GM10266 (cell line): ENCODE results near the gene FNDC3B.

Experiments used
- DNase-seq: peaks from one replicate; pipeline ENCODE4 v3.0.0; 2012; ENCODE audit errors: extremely low spot score
- CTCF ChIP-seq: IDR thresholded peaks from 2 replicates; pipeline ENCODE4 v1.5.1; 2012; ENCODE audit warnings: mild to moderate bottlenecking, low read depth; ENCODE audit not compliant: control insufficient read depth, insufficient read depth; ENCODE audit errors: missing control alignments

FNDC3B gene

GRCh38 chr3:172119266-172119969, 80.0 kb downstream of the FNDC3B start:
- TF ChIP-seq CTCF: no peak
- no peak for DNase-seq

- no peak for TF ChIP-seq CTCF
- DNase-seq: no peak
Observed at GRCh38 chr3:172120912-172121311, 81.5 kb downstream of the FNDC3B start.

- TF ChIP-seq CTCF: no peak
- DNase-seq: no peak
Observed at GRCh38 chr3:172121981-172122380, 82.6 kb downstream of the FNDC3B start.

GRCh38 chr3:172124271-172124670, 84.9 kb downstream of the FNDC3B start:
- TF ChIP-seq CTCF: no peak
- no peak for DNase-seq

GRCh38 chr3:172125053-172125452, 85.7 kb downstream of the FNDC3B start:
- no peak for TF ChIP-seq CTCF
- DNase-seq: no peak

- no peak for DNase-seq
- no peak for TF ChIP-seq CTCF
Observed at GRCh38 chr3:172125963-172126457, 86.6 kb downstream of the FNDC3B start.

- DNase-seq: no peak
- no peak for TF ChIP-seq CTCF
Observed at GRCh38 chr3:172126741-172127140, 87.4 kb downstream of the FNDC3B start.
